ENCODE results near the gene SMYD3. TPM values are rescaled to one million over a fixed set of nuclear protein-coding genes. Genes with fewer than 3 reads are reported as not detected.

The SMYD3 gene
- total RNA-seq, 1 donor from 2014 or later: 80.8 TPM

DNA sequence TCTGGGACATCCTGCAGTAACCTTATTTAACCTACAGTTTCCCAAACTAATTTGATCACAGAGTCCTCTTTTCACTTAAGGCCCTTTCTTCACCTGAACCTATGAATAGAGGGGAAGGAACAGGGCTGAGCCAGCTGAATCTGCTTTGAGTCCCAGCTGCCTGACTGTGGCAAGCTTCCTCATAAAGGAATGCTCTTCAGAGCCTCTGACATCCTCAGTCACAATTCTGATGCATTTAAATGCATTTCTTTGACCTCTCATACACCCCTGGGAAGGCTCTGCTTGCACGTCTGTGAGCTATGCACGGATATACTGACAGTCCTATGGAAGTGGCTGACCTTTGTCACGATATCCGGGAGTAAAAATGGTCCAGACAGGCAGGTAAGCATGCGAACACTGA lies 673.1 kb downstream of the SMYD3 start:
- Histone ChIP-seq H2AFZ (ENCODE audit: low read depth, low read length) (no peak overlapping the region), H3K9ac (ENCODE audit: low read length) (no peak overlapping the region), H3K79me2 (ENCODE audit: insufficient read depth, low read length) (no peaks in the 10 kb centered on the region), H3K4me2 (ENCODE audit: low read length) (no peak overlapping the region), H3K4me1 (ENCODE audit: insufficient read depth, low read length) (peaks cover 6% of the 10 kb centered on the region), H3K9me3 (ENCODE audit: insufficient read depth, low read depth, low read length) (no peaks in the 10 kb centered on the region), H3K4me3 (ENCODE audit: insufficient read depth, low read depth, low read length) (no peak overlapping the region), H4K20me1 (ENCODE audit: insufficient read depth, low read length) (no peaks in the 10 kb centered on the region), H3K36me3 (ENCODE audit: insufficient read depth, low read length) (no peaks in the 10 kb centered on the region), H3K27ac (ENCODE audit: low read depth, low read length) (no peak overlapping the region), H3K27me3 (ENCODE audit: insufficient read depth, low read length) (no peaks in the 10 kb centered on the region)
- no peak for TF ChIP-seq EZH2 (IDR thresholded peaks at IDR 0.05; ENCODE audit: insufficient read depth, low read length)
- TF ChIP-seq, protein P1, sequence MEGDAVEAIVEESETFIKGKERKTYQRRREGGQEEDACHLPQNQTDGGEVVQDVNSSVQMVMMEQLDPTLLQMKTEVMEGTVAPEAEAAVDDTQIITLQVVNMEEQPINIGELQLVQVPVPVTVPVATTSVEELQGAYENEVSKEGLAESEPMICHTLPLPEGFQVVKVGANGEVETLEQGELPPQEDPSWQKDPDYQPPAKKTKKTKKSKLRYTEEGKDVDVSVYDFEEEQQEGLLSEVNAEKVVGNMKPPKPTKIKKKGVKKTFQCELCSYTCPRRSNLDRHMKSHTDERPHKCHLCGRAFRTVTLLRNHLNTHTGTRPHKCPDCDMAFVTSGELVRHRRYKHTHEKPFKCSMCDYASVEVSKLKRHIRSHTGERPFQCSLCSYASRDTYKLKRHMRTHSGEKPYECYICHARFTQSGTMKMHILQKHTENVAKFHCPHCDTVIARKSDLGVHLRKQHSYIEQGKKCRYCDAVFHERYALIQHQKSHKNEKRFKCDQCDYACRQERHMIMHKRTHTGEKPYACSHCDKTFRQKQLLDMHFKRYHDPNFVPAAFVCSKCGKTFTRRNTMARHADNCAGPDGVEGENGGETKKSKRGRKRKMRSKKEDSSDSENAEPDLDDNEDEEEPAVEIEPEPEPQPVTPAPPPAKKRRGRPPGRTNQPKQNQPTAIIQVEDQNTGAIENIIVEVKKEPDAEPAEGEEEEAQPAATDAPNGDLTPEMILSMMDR (IDR thresholded peaks at IDR 0.05; ENCODE audit: insufficient read depth, low read depth, low read length): no peak
- H3K9me3 Mint-ChIP-seq (ENCODE audit: unreplicated experiment): no peaks in the 10 kb centered on the region
- DNase-seq (ENCODE audit: low read depth): no peak
- peaks cover 17% of the 10 kb centered on the region for H3K36me3 Mint-ChIP-seq (ENCODE audit: low read depth, unreplicated experiment)
- peaks cover 21% of the 10 kb centered on the region for H3K4me1 Mint-ChIP-seq (ENCODE audit: low read depth, unreplicated experiment)
- no peaks in the 10 kb centered on the region for H3K27me3 Mint-ChIP-seq (ENCODE audit: low read depth, unreplicated experiment)
- no peak overlapping the region for H3K27ac Mint-ChIP-seq (ENCODE audit: unreplicated experiment)
- no peak overlapping the region for H3K4me3 Mint-ChIP-seq (ENCODE audit: unreplicated experiment)
- FAIRE-seq: no peak

DNA sequence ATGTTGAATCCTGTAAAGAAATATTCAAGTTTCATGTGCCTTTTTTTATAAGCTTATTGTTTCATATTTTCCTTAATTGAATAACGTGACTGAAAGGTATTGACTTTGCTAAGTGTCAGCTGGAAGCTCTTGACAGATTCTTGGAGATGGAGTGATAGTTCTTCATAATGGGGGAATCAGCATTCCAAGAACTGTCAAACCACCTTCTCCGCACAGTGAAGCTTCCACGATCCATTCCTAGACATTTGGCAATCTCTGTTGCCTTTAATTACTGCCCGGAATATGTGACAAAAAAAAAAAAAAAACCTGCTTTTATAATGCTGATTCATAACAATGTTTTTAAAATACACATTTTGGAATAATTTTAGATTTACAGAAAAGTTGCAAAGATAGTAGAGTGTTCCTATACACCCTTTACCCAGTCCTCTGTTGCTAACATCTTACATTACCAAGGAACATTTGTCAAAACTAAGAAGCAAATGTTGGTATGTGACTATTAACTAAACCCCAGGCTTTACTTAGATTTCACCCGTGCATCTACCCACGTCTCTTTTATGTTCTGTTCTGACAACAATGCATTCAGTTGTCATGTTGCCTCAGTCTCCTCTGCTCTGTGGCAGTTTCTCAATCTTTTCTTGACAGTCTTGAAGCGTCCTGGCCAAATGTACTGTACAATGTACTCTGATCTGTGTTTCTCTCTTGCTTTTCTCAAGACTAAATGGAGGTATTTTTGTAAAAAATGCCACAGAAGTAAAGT lies 674.1 kb downstream of the SMYD3 start:
- Histone ChIP-seq H4K20me1 (ENCODE audit: insufficient read depth, low read length) (no peaks in the 10 kb centered on the region), H3K27me3 (ENCODE audit: insufficient read depth, low read length) (no peaks in the 10 kb centered on the region), H3K4me3 (ENCODE audit: insufficient read depth, low read depth, low read length) (no peak overlapping the region), H3K79me2 (ENCODE audit: insufficient read depth, low read length) (no peaks in the 10 kb centered on the region), H3K9me3 (ENCODE audit: insufficient read depth, low read depth, low read length) (no peaks in the 10 kb centered on the region), H3K36me3 (ENCODE audit: insufficient read depth, low read length) (no peaks in the 10 kb centered on the region), H3K4me1 (ENCODE audit: insufficient read depth, low read length) (peaks cover 1% of the 10 kb centered on the region), H3K27ac (ENCODE audit: low read depth, low read length) (no peak overlapping the region), H2AFZ (ENCODE audit: low read depth, low read length) (no peak overlapping the region), H3K4me2 (ENCODE audit: low read length) (no peak overlapping the region), H3K9ac (ENCODE audit: low read length) (no peak overlapping the region)
- Mint-ChIP-seq H3K4me3 (ENCODE audit: unreplicated experiment) (no peak overlapping the region), H3K36me3 (ENCODE audit: low read depth, unreplicated experiment) (peaks cover 17% of the 10 kb centered on the region), H3K27ac (ENCODE audit: unreplicated experiment) (no peak overlapping the region), H3K4me1 (ENCODE audit: low read depth, unreplicated experiment) (peaks cover 18% of the 10 kb centered on the region), H3K9me3 (ENCODE audit: unreplicated experiment) (no peaks in the 10 kb centered on the region), H3K27me3 (ENCODE audit: low read depth, unreplicated experiment) (no peaks in the 10 kb centered on the region)
- DNase-seq (ENCODE audit: low read depth) (no peak), FAIRE-seq (no peak)
- TF ChIP-seq, protein P1 (IDR thresholded peaks at IDR 0.05; ENCODE audit: insufficient read depth, low read depth, low read length): no peak
- no peak for TF ChIP-seq EZH2 (IDR thresholded peaks at IDR 0.05; ENCODE audit: insufficient read depth, low read length)

DNA sequence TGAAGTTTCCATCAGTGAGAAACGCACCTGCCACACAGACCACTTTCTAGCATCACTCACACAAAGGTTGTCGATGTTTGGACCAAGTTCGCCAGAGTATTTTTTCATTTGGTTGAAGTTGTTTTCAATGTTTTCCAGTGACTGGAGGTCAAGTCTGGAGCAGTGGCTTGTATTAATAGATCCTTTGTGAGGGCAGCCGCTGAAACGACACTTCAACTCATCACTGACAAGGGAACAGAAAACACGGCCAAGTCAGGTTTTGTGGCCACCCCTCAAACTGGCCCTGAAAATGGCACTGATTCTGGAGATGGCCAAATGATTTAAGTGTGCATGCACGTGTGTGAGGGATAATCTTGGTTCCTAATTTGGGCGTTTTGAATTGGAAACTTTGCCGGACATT lies 675.6 kb downstream of the SMYD3 start:
- Histone ChIP-seq H3K79me2 (ENCODE audit: insufficient read depth, low read length) (no peaks in the 10 kb centered on the region), H3K4me3 (ENCODE audit: insufficient read depth, low read depth, low read length) (no peak overlapping the region), H2AFZ (ENCODE audit: low read depth, low read length) (no peak overlapping the region), H3K27me3 (ENCODE audit: insufficient read depth, low read length) (no peaks in the 10 kb centered on the region), H3K36me3 (ENCODE audit: insufficient read depth, low read length) (no peaks in the 10 kb centered on the region), H4K20me1 (ENCODE audit: insufficient read depth, low read length) (no peaks in the 10 kb centered on the region), H3K9me3 (ENCODE audit: insufficient read depth, low read depth, low read length) (no peaks in the 10 kb centered on the region), H3K9ac (ENCODE audit: low read length) (no peak overlapping the region), H3K4me2 (ENCODE audit: low read length) (no peak overlapping the region), H3K27ac (ENCODE audit: low read depth, low read length) (no peak overlapping the region), H3K4me1 (ENCODE audit: insufficient read depth, low read length) (no peaks in the 10 kb centered on the region)
- DNase-seq (ENCODE audit: low read depth): no peak
- FAIRE-seq: no peak
- Mint-ChIP-seq H3K27me3 (ENCODE audit: low read depth, unreplicated experiment) (no peaks in the 10 kb centered on the region), H3K4me3 (ENCODE audit: unreplicated experiment) (no peak overlapping the region), H3K27ac (ENCODE audit: unreplicated experiment) (no peak overlapping the region), H3K36me3 (ENCODE audit: low read depth, unreplicated experiment) (peaks cover 17% of the 10 kb centered on the region), H3K4me1 (ENCODE audit: low read depth, unreplicated experiment) (peaks cover 6% of the 10 kb centered on the region), H3K9me3 (ENCODE audit: unreplicated experiment) (no peaks in the 10 kb centered on the region)
- TF ChIP-seq, protein P1 (IDR thresholded peaks at IDR 0.05; ENCODE audit: insufficient read depth, low read depth, low read length): no peak
- no peak for TF ChIP-seq EZH2 (IDR thresholded peaks at IDR 0.05; ENCODE audit: insufficient read depth, low read length)

Data from astrocyte (in vitro differentiated cells and primary cell).